Gastroesophageal sphincter (tissue), 4 donors: ENCODE measurements around the gene TLE3. TPM values are rescaled to one million over a fixed set of nuclear protein-coding genes. Genes with fewer than 3 reads are reported as not detected.

Source experiments
- ATAC-seq: fragments of 150-250 bp; one replicate; pipeline ENCODE4 v1.9.1; 2016; ENCODE audit warnings: mild to moderate bottlenecking, moderate library complexity
- H3K27ac ChIP-seq, 4 donors: fragments of 200-600 bp; sonication (generic) in 3 of 4; 1 replicate in 3 of 4; 2 replicates in 1 of 4; pipeline ENCODE4 v1.5.1; 2016 to 2019
- H3K27me3 ChIP-seq: fragments of 200-600 bp; sonication (generic); one replicate; pipeline ENCODE4 v1.5.1; 2019
- H3K36me3 ChIP-seq, 2 donors: fragments of 200-600 bp; sonication (generic); one replicate each; pipeline ENCODE4 v1.5.1; 2019; ENCODE audit warnings: control low read depth in 1 of 2
- H3K4me1 ChIP-seq, 3 donors: fragments of 200-600 bp; sonication (generic); 1 replicate in 2 of 3; 2 replicates in 1 of 3; pipeline ENCODE4 v1.5.1; 2016 to 2019; ENCODE audit warnings: control low read depth in 2 of 3
- H3K4me3 ChIP-seq, 2 donors: fragments of 200-600 bp; sonication (generic); one replicate each; pipeline ENCODE4 v1.5.1; 2019; ENCODE audit warnings: mild to moderate bottlenecking in 1 of 2, moderate library complexity in 1 of 2
- H3K9me3 ChIP-seq, 3 donors: fragments of 200-600 bp; sonication (generic); one replicate each; pipeline ENCODE4 v1.5.1; 2017 to 2019; ENCODE audit warnings: control low read depth in 2 of 3
- EP300 ChIP-seq: sonication (generic); formaldehyde crosslinking; IDR thresholded peaks from one replicate; pipeline ENCODE4 v1.6.1; 2017; ENCODE audit warnings: antibody characterized with exemption, mild to moderate bottlenecking
- POLR2A ChIP-seq, 2 donors: fragments of 450-650 bp; IDR thresholded peaks; one replicate each; pipeline ENCODE4 v1.6.1; 2017; ENCODE audit warnings: antibody characterized with exemption in 2 of 2, mild to moderate bottlenecking in 2 of 2, moderate library complexity in 1 of 2
- POLR2AphosphoS5 ChIP-seq: sonication (generic); formaldehyde crosslinking; IDR thresholded peaks from one replicate; pipeline ENCODE4 v1.6.1; 2017; ENCODE audit warnings: antibody characterized with exemption
- WGBS, 2 donors: methylation state at CpG; one replicate each; pipeline ENCODE4 v1.1.5; 2018; ENCODE audit warnings: low coverage in 1 of 2; 5-methylcytosine and 5-hydroxymethylcytosine counted together
- total RNA-seq, 4 donors: library from RNA; depleted of rRNA; stranded (reverse); fragments of >200 nt; gene quantifications; one replicate each; pipeline ENCODE4 v1.1.0, GENCODE V29; 2016
- TF ChIP-seq, protein P1 (sequence below), 4 experiments: fragments of 200-600 bp in 2 of 4; fragments of 450-650 bp in 2 of 4; sonication (generic) in 1 of 4; IDR thresholded peaks; one replicate each; pipeline ENCODE4 v1.5.1; 2017 to 2019; ENCODE audit warnings: antibody characterized with exemption in 4 of 4, mild to moderate bottlenecking in 2 of 4, moderate library complexity in 2 of 4

The TLE3 gene
- total RNA-seq, 4 donors from 2014 or later: 32.4 to 81.6 (median 62.6) TPM

GRCh38 chr15:70018646-70019600 lies 78.8 kb downstream of the TLE3 start:
- 80 to 100% methylated on average over 1 to 2 of the region's 9 CpGs for WGBS, 2 donors
- TF ChIP-seq POLR2A (IDR thresholded peaks at IDR 0.05) (no peak), EP300 (no peak), POLR2AphosphoS5 (no peak)
- TF ChIP-seq, protein P1, sequence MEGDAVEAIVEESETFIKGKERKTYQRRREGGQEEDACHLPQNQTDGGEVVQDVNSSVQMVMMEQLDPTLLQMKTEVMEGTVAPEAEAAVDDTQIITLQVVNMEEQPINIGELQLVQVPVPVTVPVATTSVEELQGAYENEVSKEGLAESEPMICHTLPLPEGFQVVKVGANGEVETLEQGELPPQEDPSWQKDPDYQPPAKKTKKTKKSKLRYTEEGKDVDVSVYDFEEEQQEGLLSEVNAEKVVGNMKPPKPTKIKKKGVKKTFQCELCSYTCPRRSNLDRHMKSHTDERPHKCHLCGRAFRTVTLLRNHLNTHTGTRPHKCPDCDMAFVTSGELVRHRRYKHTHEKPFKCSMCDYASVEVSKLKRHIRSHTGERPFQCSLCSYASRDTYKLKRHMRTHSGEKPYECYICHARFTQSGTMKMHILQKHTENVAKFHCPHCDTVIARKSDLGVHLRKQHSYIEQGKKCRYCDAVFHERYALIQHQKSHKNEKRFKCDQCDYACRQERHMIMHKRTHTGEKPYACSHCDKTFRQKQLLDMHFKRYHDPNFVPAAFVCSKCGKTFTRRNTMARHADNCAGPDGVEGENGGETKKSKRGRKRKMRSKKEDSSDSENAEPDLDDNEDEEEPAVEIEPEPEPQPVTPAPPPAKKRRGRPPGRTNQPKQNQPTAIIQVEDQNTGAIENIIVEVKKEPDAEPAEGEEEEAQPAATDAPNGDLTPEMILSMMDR (IDR thresholded peaks at IDR 0.05): no peak
- Histone ChIP-seq H3K36me3 (no peaks in the 10 kb centered on the region), H3K27me3 (peaks cover 5% of the 10 kb centered on the region), H3K4me1 (peaks cover 3 to 14% (median 11%) of the 10 kb centered on the region in 3 donors), H3K27ac (no peak overlapping the region), H3K9me3 (peaks cover 0 to 5% (median 0%) of the 10 kb centered on the region in 3 donors), H3K4me3 (no peak overlapping the region)
- no peak for ATAC-seq

GRCh38 chr15:70017801-70018200 lies 79.9 kb downstream of the TLE3 start:
- WGBS, 2 donors: 54 to 96% methylated on average over 2 of the region's 2 CpGs
- ATAC-seq: no peak
- peaks cover 0 to 5% (median 0%) of the 10 kb centered on the region in 3 donors for H3K9me3 ChIP-seq
- TF ChIP-seq POLR2AphosphoS5: no peak
- no peak for TF ChIP-seq EP300
- no peak for TF ChIP-seq POLR2A (IDR thresholded peaks at IDR 0.05)
- H3K4me1 ChIP-seq: peaks cover 0 to 2% (median under 1%) of the 10 kb centered on the region in 3 donors
- H3K27me3 ChIP-seq: peaks cover 5% of the 10 kb centered on the region
- no peaks in the 10 kb centered on the region for H3K36me3 ChIP-seq
- no peak overlapping the region for H3K27ac ChIP-seq
- no peak overlapping the region for H3K4me3 ChIP-seq

- H3K4me1 ChIP-seq: no peaks in the 10 kb centered on the region
- no peak for ATAC-seq
- 90% methylated on average over 2 of the region's 4 CpGs; no CpG with 5 or more reads in 1 of the 2 donors for WGBS, 2 donors
Observed at GRCh38 chr15:70017025-70017424, 80.7 kb downstream of the TLE3 start.

GRCh38 chr15:70016511-70016994 lies 81.2 kb downstream of the TLE3 start:
- no peak for ATAC-seq

More at GRCh38 chr15:70017025-70017424, 80.7 kb downstream of the TLE3 start:
- H3K27ac ChIP-seq: no peak overlapping the region
- H3K4me3 ChIP-seq: no peak overlapping the region
- TF ChIP-seq, protein P1 (IDR thresholded peaks at IDR 0.05): no peak
- TF ChIP-seq POLR2AphosphoS5 (no peak), POLR2A (IDR thresholded peaks at IDR 0.05) (no peak), EP300 (no peak)
- H3K27me3 ChIP-seq: peaks cover 5% of the 10 kb centered on the region
- H3K9me3 ChIP-seq: peaks cover 0 to 5% (median 0%) of the 10 kb centered on the region in 3 donors
- no peaks in the 10 kb centered on the region for H3K36me3 ChIP-seq

More at GRCh38 chr15:70016511-70016994, 81.2 kb downstream of the TLE3 start:
- 76% methylated on average over 4 of the region's 6 CpGs; no CpG with 5 or more reads in 1 of the 2 donors for WGBS, 2 donors
- H3K36me3 ChIP-seq: no peaks in the 10 kb centered on the region
- H3K9me3 ChIP-seq: peaks cover 0 to 5% (median 0%) of the 10 kb centered on the region in 3 donors
- H3K4me1 ChIP-seq: no peaks in the 10 kb centered on the region
- no peak overlapping the region for H3K27ac ChIP-seq
- H3K4me3 ChIP-seq: no peak overlapping the region
- peaks cover 5% of the 10 kb centered on the region for H3K27me3 ChIP-seq
- TF ChIP-seq POLR2A (IDR thresholded peaks at IDR 0.05) (no peak), EP300 (no peak), POLR2AphosphoS5 (no peak)
- TF ChIP-seq, protein P1 (IDR thresholded peaks at IDR 0.05): no peak
